ENCODE results near the gene CBLN3. TPM values are rescaled to one million over a fixed set of nuclear protein-coding genes. Genes with fewer than 3 reads are reported as not detected.

Gene CBLN3
- total and polyA plus RNA-seq, 2 experiments from 2014 or later: 2.4 to 5.6 TPM

DNA sequence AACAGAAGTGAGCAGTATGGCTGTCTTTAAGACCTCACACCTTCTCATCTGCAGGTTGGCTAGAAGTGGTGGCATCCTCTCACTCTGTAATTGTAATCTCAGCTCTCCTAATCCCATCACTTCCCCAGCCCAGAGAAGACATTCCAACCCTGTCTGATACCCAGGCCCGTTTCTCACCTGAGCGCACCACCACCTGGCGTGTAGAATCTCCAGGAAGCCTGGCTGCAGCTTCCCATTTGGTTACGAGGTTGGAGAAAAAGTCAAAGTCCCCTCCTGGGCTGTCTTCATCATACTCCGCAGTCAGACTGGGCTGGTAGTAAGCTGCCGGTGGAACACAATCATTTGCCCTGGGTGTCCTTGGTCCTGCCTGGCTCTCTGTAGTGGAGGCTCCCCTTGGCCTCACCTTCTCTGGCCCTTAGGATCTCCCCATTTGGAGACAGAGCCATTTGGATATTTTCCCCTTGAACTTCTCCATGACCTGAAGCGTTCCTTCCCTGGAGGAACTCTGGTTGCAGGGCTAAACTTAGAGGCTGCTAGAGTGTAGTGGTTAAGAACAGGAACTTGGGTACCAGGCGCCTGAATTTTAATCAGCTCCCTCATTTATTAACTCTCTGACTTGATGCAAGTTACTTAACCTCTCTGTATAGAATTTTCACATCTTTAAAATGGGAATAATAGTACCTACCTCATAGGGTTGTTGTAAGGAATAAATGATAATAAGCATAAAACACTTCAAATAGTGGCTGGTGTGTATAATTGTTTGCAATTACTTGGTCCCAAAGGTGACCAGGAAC, 11.3 kb upstream of the CBLN3 start:
- peaks cover 16% of the 10 kb centered on the region; the same call in 1 of the 2 replicates for H3K4me1 ChIP-seq (ENCODE audit: insufficient read depth)
- no peak overlapping the region; the same call in 1 of the 2 replicates for H3K27ac ChIP-seq
- TF ChIP-seq EZH2phosphoT487 (IDR thresholded peaks at IDR 0.05; ENCODE audit: insufficient read depth, low read depth) (no peak), EZH2 (IDR thresholded peaks at IDR 0.05; ENCODE audit: insufficient read depth, poor library complexity, severe bottlenecking) (no peak)
- peak overlapping the region; percentile 95 for H3K4me2 ChIP-seq (ENCODE audit: unreplicated experiment)
- H3K4me3 ChIP-seq: peak overlapping the region; percentile 84; the same call in 1 of the 2 replicates
- H2AFZ ChIP-seq: no peak overlapping the region
- peaks cover 16% of the 10 kb centered on the region; the same call in 1 of the 2 replicates for H3K36me3 ChIP-seq (ENCODE audit: low read depth)
- H3K79me2 ChIP-seq (ENCODE audit: insufficient read depth): peaks cover 49% of the 10 kb centered on the region
- in situ Hi-C loops (cut with MboI): no loop called here
- DNase-seq: no peak
- H3K9ac ChIP-seq: peak overlapping the region; percentile 98; the same call in 1 of the 2 replicates
- peaks cover 33% of the 10 kb centered on the region for H3F3A ChIP-seq (ENCODE audit: insufficient read depth)
- no peaks in the 10 kb centered on the region for H3K9me2 ChIP-seq (ENCODE audit: insufficient read depth)
- H4K20me1 ChIP-seq (ENCODE audit: insufficient read depth): no peaks in the 10 kb centered on the region
- H3K27me3 ChIP-seq (replicated peaks; ENCODE audit: insufficient read depth): no peaks in the 10 kb centered on the region
- H3K9me3 ChIP-seq (ENCODE audit: low read depth): no peaks in the 10 kb centered on the region
- 71 to 72% methylated on average over 8 of the region's 8 CpGs for WGBS, 2 experiments (ENCODE audit: low coverage in 1 of 2, low lambda C conversion rate in 2 of 2, missing lambda C conversion rate in 2 of 2)

DNA sequence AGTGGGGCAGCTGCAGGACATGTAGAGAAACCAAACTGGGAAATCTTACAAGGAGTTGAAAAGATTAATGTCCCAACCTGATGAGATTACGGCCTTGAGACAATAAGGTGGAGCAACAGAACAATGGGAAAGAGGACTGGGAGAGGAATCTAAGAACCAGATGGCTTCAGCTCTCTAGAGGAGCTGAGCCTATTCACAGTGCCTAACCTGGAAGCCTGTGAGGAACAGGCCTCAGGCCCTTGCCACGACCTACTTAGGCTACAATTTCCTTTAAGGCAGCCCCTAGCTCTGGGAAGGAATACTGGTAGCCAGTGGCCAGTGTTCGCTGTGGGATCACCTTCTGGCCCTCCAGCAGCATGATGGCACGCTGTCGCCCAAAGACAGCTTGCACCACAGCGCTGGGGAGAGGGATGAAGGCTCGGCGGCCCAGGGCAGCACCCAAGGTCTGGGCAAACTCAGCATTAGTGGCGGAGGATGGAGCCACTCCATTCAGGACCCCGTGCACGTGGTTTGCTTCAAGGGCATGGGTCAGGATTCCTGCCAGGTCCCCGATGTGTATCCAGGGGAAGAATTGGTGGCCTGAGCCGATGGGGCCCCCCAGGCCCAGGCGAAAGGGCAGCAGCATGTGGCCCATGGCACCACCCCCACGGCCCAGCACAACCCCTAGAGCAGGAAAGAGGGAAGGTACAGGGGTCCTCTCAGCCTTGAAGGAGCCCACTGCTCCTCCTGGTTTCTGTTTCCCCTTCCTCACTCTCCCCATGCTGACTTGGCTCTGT, 10.6 kb upstream of the CBLN3 start:
- H3K27ac ChIP-seq: no peak overlapping the region
- WGBS, 2 experiments (ENCODE audit: low coverage in 1 of 2, low lambda C conversion rate in 2 of 2, missing lambda C conversion rate in 2 of 2): 73% methylated on average over 14 to 15 of the region's 15 CpGs

DNA sequence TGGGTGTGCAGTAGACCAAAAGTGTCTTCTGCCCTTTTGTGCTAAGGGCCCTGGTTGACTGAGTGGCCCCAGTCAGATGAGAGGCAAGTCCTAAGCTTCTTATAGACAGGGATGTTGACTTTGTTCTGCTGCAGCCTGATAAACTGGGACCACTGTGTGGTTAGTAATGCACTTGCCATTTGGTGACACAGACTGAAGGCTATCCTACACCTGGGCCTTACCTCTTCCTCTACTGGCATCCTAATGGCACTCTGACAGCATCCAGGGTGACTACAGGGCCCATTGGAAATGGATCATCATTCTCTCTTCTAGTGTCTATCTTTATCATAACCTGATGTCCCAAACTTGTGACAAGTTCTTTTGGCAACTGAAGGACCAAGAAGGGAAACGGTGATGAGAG, 9.8 kb upstream of the CBLN3 start:
- H3K79me2 ChIP-seq (ENCODE audit: insufficient read depth): peaks cover 56% of the 10 kb centered on the region
- no peak overlapping the region for H3K9ac ChIP-seq
- H3K9me2 ChIP-seq (ENCODE audit: insufficient read depth): no peaks in the 10 kb centered on the region
- H3F3A ChIP-seq (ENCODE audit: insufficient read depth): peaks cover 47% of the 10 kb centered on the region
- H3K36me3 ChIP-seq (ENCODE audit: low read depth): peaks cover 19% of the 10 kb centered on the region; the same call in 1 of the 2 replicates
- H3K9me3 ChIP-seq (ENCODE audit: low read depth): no peaks in the 10 kb centered on the region
- H3K4me3 ChIP-seq: no peak overlapping the region
- in situ Hi-C loops (cut with MboI): loop anchor here (5.0 kb wide), 1 partner anchor 102 kb away; the partner anchor contains the start of genes ADCY4 and RIPK3
- 6 to 14% methylated on average over 1 of the region's 1 CpG for WGBS, 2 experiments (ENCODE audit: low coverage in 1 of 2, low lambda C conversion rate in 2 of 2, missing lambda C conversion rate in 2 of 2)
- no peak overlapping the region for H3K27ac ChIP-seq
- H3K4me1 ChIP-seq (ENCODE audit: insufficient read depth): peaks cover 16% of the 10 kb centered on the region; the same call in 1 of the 2 replicates
- H3K27me3 ChIP-seq (replicated peaks; ENCODE audit: insufficient read depth): no peaks in the 10 kb centered on the region
- H2AFZ ChIP-seq: no peak overlapping the region
- H3K4me2 ChIP-seq (ENCODE audit: unreplicated experiment): no peak overlapping the region
- no peak for DNase-seq
- TF ChIP-seq EZH2 (IDR thresholded peaks at IDR 0.05; ENCODE audit: insufficient read depth, poor library complexity, severe bottlenecking) (no peak), EZH2phosphoT487 (IDR thresholded peaks at IDR 0.05; ENCODE audit: insufficient read depth, low read depth) (no peak)
- no peaks in the 10 kb centered on the region for H4K20me1 ChIP-seq (ENCODE audit: insufficient read depth)

More for the DNA sequence above, 10.6 kb upstream of the CBLN3 start:
- H3K9me3 ChIP-seq (ENCODE audit: low read depth): no peaks in the 10 kb centered on the region
- H3K79me2 ChIP-seq (ENCODE audit: insufficient read depth): peaks cover 49% of the 10 kb centered on the region
- H3K4me1 ChIP-seq (ENCODE audit: insufficient read depth): peaks cover 16% of the 10 kb centered on the region; the same call in 1 of the 2 replicates
- in situ Hi-C loops (cut with MboI): loop anchor here (5.0 kb wide), 1 partner anchor 103 kb away; the partner anchor contains the start of genes ADCY4 and RIPK3
- H2AFZ ChIP-seq: no peak overlapping the region
- peaks cover 19% of the 10 kb centered on the region; the same call in 1 of the 2 replicates for H3K36me3 ChIP-seq (ENCODE audit: low read depth)
- DNase-seq: no peak
- H3K4me3 ChIP-seq: no peak overlapping the region
- H3K27me3 ChIP-seq (replicated peaks; ENCODE audit: insufficient read depth): no peaks in the 10 kb centered on the region
- no peak overlapping the region for H3K4me2 ChIP-seq (ENCODE audit: unreplicated experiment)
- peaks cover 41% of the 10 kb centered on the region for H3F3A ChIP-seq (ENCODE audit: insufficient read depth)
- TF ChIP-seq EZH2 (IDR thresholded peaks at IDR 0.05; ENCODE audit: insufficient read depth, poor library complexity, severe bottlenecking) (no peak), EZH2phosphoT487 (IDR thresholded peaks at IDR 0.05; ENCODE audit: insufficient read depth, low read depth) (no peak)
- no peaks in the 10 kb centered on the region for H3K9me2 ChIP-seq (ENCODE audit: insufficient read depth)
- H3K9ac ChIP-seq: no peak overlapping the region
- H4K20me1 ChIP-seq (ENCODE audit: insufficient read depth): no peaks in the 10 kb centered on the region

Measured in GM23248 (cell line).